Stimulated activated CD8-positive, alpha-beta memory T cell treated with anti-CD3 and anti-CD28 coated beads, Interleukin-7, amount 100 ng/mL, for 1 hour (primary cell): ENCODE data around the gene CTIF.
"Not testable (repeated sequence)": the region's sequence is repeated elsewhere in the genome, so short reads cannot be mapped to it uniquely, and the experiment has no call there.

Source experiments
- DNase-seq, 2 donors: peaks; one replicate each; pipeline ENCODE4 v3.0.0-alpha.2; 2020; ENCODE audit warnings: low read depth in 2 of 2

CTIF gene

GRCh38 chr18:48706731-48707130, 167.9 kb downstream of the CTIF start:
- DNase-seq: no peak

GRCh38 chr18:48707636-48708296, 168.9 kb downstream of the CTIF start:
- DNase-seq: no peak

- DNase-seq: no peak
These were observed 170.0 kb downstream of the CTIF start for GRCh38 chr18:48708807-48709206.

GRCh38 chr18:48709371-48710062, 170.7 kb downstream of the CTIF start:
- no peak for DNase-seq

GRCh38 chr18:48711651-48712486, 173.0 kb downstream of the CTIF start:
- DNase-seq: no peak

- no peak for DNase-seq
These were observed 174.5 kb downstream of the CTIF start for GRCh38 chr18:48713309-48713708.

- DNase-seq: no peak
These were observed 176.0 kb downstream of the CTIF start for GRCh38 chr18:48714873-48715272.

GRCh38 chr18:48715711-48716361, 177.0 kb downstream of the CTIF start:
- DNase-seq: no peak

- DNase-seq: not testable (repeated sequence)
These were observed 178.4 kb downstream of the CTIF start for GRCh38 chr18:48717227-48717626.

- no peak for DNase-seq
These were observed 179.6 kb downstream of the CTIF start for GRCh38 chr18:48718251-48718959.

GRCh38 chr18:48719388-48719787, 180.6 kb downstream of the CTIF start:
- DNase-seq: no peak

- no peak for DNase-seq
These were observed 181.3 kb downstream of the CTIF start for GRCh38 chr18:48719974-48720654.

GRCh38 chr18:48720655-48721025, 181.8 kb downstream of the CTIF start:
- DNase-seq: no peak

GRCh38 chr18:48721312-48721711, 182.5 kb downstream of the CTIF start:
- no peak for DNase-seq

- DNase-seq: no peak
These were observed 184.2 kb downstream of the CTIF start for GRCh38 chr18:48723016-48723415.

GRCh38 chr18:48723837-48724236, 185.0 kb downstream of the CTIF start:
- no peak for DNase-seq

GRCh38 chr18:48724442-48724841, 185.6 kb downstream of the CTIF start:
- no peak for DNase-seq

GRCh38 chr18:48724939-48725338, 186.1 kb downstream of the CTIF start:
- no peak for DNase-seq

GRCh38 chr18:48725562-48725961, 186.7 kb downstream of the CTIF start:
- no peak for DNase-seq

- DNase-seq: no peak
These were observed 188.8 kb downstream of the CTIF start for GRCh38 chr18:48727681-48728080.
